K562 (cell line): ENCODE data around the gene FERMT3. TPM values are rescaled to one million over a fixed set of nuclear protein-coding genes. Genes with fewer than 3 reads are reported as not detected.
A peak's percentile ranks its signal among the peaks of the same experiment; 100 is the strongest.

Source experiments
- ATAC-seq: fragments of 200-7000 bp; cut with Tn5 transposase; 3 replicates; pipeline ENCODE4 v1.9.1; 2020; ENCODE audit warnings: moderate library complexity
- BruUV-seq: library from RNA; stranded (reverse); fragments of 400-500 nt; replicated peaks from 2 replicates; lab custom pipeline; 2021; lab: Mats Ljungman, UMichigan
- CTCF ChIA-PET: fragments of 300-600 bp; formaldehyde crosslinking; extraction: SDS; loops from one replicate; lab custom pipeline; 2021; ENCODE audit warnings: low intra/inter-chr PET ratio; lab: Yijun Ruan, JAX
- POLR2A ChIA-PET: fragments of 300-600, 350-650 bp; sonication (Branson Sonifier 250); formaldehyde crosslinking; extraction: SDS; loops from one replicate; lab custom pipeline; 2021; ENCODE audit warnings: antibody characterized with exemption, inconsistent platforms; lab: Yijun Ruan, JAX
- DNase-seq, 4 experiments: peaks; one replicate each; pipeline versions ENCODE4 v3.0.0 to v3.0.0-alpha.2; 2011 to 2018; ENCODE audit warnings: low spot score in 3 of 4, mixed read lengths in 3 of 4; ENCODE audit errors: extremely low read depth in 1 of 4
- FAIRE-seq: peaks from 2 replicates; lab custom pipeline; 2011; peaks lifted over from hg19 to GRCh38; lab: Jason Lieb, UNC
- H2AFZ ChIP-seq: 2 replicates; pipeline ENCODE4 v1.6.0; 2011; ENCODE audit warnings: low read depth, low read length, control low read depth, inconsistent platforms
- H3K27ac ChIP-seq: fragments of 200-600 bp; 3 replicates; pipeline ENCODE4 v1.8.0; 2011; ENCODE audit warnings: low read depth, mild to moderate bottlenecking, control low read depth, inconsistent platforms, low read length, moderate library complexity, mixed read lengths; ENCODE audit errors: extremely low read depth
- H3K27me3 ChIP-seq, 2 experiments: fragments of 300-600 bp in 1 of 2; 2 replicates in 1 of 2; 3 replicates in 1 of 2; pipeline versions ENCODE4 v1.6.0 to v1.8.0; 2011; ENCODE audit warnings: inconsistent platforms in 2 of 2, low read length in 2 of 2, mild to moderate bottlenecking in 1 of 2, mixed read lengths in 1 of 2, moderate library complexity in 1 of 2; ENCODE audit not compliant: control insufficient read depth in 2 of 2, insufficient read depth in 2 of 2
- H3K36me3 ChIP-seq: fragments of 300-600 bp; 3 replicates; pipeline ENCODE4 v1.8.0; 2011; ENCODE audit warnings: mild to moderate bottlenecking, low read length, inconsistent platforms; ENCODE audit not compliant: control insufficient read depth, insufficient read depth
- H3K4me1 ChIP-seq, 2 experiments: fragments of 200-600 bp in 1 of 2; replicated peaks in 1 of 2; 2 replicates in 1 of 2; 3 replicates in 1 of 2; pipeline versions ENCODE4 v1.5.1 to v1.8.0; 2011; ENCODE audit warnings: inconsistent platforms in 2 of 2, low read length in 2 of 2, mild to moderate bottlenecking in 1 of 2, mixed read lengths in 1 of 2, moderate library complexity in 1 of 2; ENCODE audit not compliant: control insufficient read depth in 2 of 2, insufficient read depth in 2 of 2
- H3K4me2 ChIP-seq: 2 replicates; pipeline ENCODE4 v1.6.1; 2011; ENCODE audit warnings: low read length, control low read depth, inconsistent platforms, mixed read lengths; ENCODE audit not compliant: insufficient read depth
- H3K4me3 ChIP-seq: fragments of 200-600 bp; sonication (generic), shearing (Covaris generic); 2 replicates; pipeline ENCODE4 v1.5.1; 2016; ENCODE audit warnings: control low read depth, inconsistent platforms
- H3K79me2 ChIP-seq: fragments of 200-600 bp; 3 replicates; pipeline ENCODE4 v1.8.0; 2011; ENCODE audit warnings: low read length, inconsistent platforms; ENCODE audit not compliant: control insufficient read depth, insufficient read depth
- H3K9ac ChIP-seq, 2 experiments: 2 replicates each; pipeline versions ENCODE4 v1.6.0 to v1.6.1; 2011; ENCODE audit warnings: low read depth in 2 of 2, low read length in 2 of 2, control low read depth in 1 of 2, inconsistent platforms in 1 of 2, mild to moderate bottlenecking in 1 of 2, mixed read lengths in 1 of 2; ENCODE audit not compliant: insufficient read depth in 1 of 2
- H3K9me1 ChIP-seq: one replicate; pipeline ENCODE4 v1.6.0; 2011; ENCODE audit warnings: inconsistent platforms, mild to moderate bottlenecking, low read length, moderate library complexity; ENCODE audit not compliant: control insufficient read depth, insufficient read depth
- H3K9me3 ChIP-seq: replicated peaks from 2 replicates; pipeline ENCODE4 v1.5.1; 2011; ENCODE audit warnings: low read depth, low read length, inconsistent platforms; ENCODE audit not compliant: control insufficient read depth, insufficient read depth
- H4K20me1 ChIP-seq: replicated peaks from 2 replicates; pipeline ENCODE4 v1.6.1; 2011; ENCODE audit warnings: low read length, inconsistent platforms, mixed read lengths; ENCODE audit not compliant: control insufficient read depth, insufficient read depth
- ARID3B ChIP-seq: fragments of 250-450 bp; sonication (Bioruptor Pico); IDR thresholded peaks from 2 replicates; pipeline ENCODE4 v1.4.0; 2020; ENCODE audit warnings: borderline replicate concordance
- ARID4B ChIP-seq: sonication (generic); formaldehyde crosslinking; IDR thresholded peaks from 2 replicates; pipeline ENCODE4 v1.8.0; 2022; ENCODE audit warnings: mild to moderate bottlenecking, missing genetic modification reagents
- FOXA3 ChIP-seq, 2 experiments: fragments of 450-650 bp in 1 of 2; sonication (generic) in 1 of 2; formaldehyde crosslinking; IDR thresholded peaks in 1 of 2; conservative IDR thresholded peaks in 1 of 2; 2 replicates each; pipeline versions ENCODE4 v1.4.0 to v1.8.0; 2020 to 2022; ENCODE audit warnings: mild to moderate bottlenecking in 2 of 2, missing genetic modification reagents in 1 of 2
- RBFOX2 ChIP-seq: fragments of 200-400 bp; formaldehyde crosslinking; IDR thresholded peaks from 2 replicates; pipeline ENCODE4 v1.6.1; 2017; ENCODE audit warnings: low read depth, mild to moderate bottlenecking, low read length, moderate library complexity
- TEAD1 ChIP-seq, 2 experiments: fragments of 450-650 bp in 1 of 2; sonication (generic) in 1 of 2; formaldehyde crosslinking; IDR thresholded peaks; 2 replicates each; pipeline versions ENCODE4 v1.4.0 to v1.8.0; 2020 to 2022; ENCODE audit warnings: mild to moderate bottlenecking in 2 of 2, missing genetic modification reagents in 1 of 2
- WHSC1 ChIP-seq: IDR thresholded peaks from one replicate; pipeline ENCODE4 v1.6.1; 2012; ENCODE audit warnings: low read length, control low read depth, inconsistent platforms
- ZBTB33 ChIP-seq: sonication (generic); formaldehyde crosslinking; IDR thresholded peaks from 2 replicates; pipeline ENCODE4 v1.8.1; 2023; ENCODE audit warnings: mild to moderate bottlenecking, missing genetic modification reagents
- WGBS: fragments of 100-300 bp; shearing (Covaris generic); methylation state at CpG from one replicate; pipeline ENCODE4 v1.1.6; 2016; ENCODE audit warnings: low coverage, mixed read lengths; ENCODE audit not compliant: insufficient coverage; ENCODE audit errors: missing lambda C conversion rate; 5-methylcytosine and 5-hydroxymethylcytosine counted together
- in situ Hi-C: fragments of 300-500 bp; cut with MboI; formaldehyde crosslinking; loops from 4 replicates; pipeline ENCODE4 v1.15.0; 2018; ENCODE audit warnings: inconsistent platforms, mixed read lengths
- intact Hi-C: fragments of 100-400 bp; cut with micrococcal nuclease; formaldehyde crosslinking; loops from 2 replicates; pipeline ENCODE4 v1.14.2; 2022
- polyA plus RNA-seq, 8 experiments: library from polyadenylated mRNA; depleted of rRNA in 4 of 8; stranded (reverse) in 5 of 8; unstranded in 3 of 8; fragments of >200 nt; fragmentation: Nextera tagmentation in 2 of 8; fragmentation: Illumina TruSeq in 1 of 8; extraction: Ambion mirVana in 2 of 8; extraction: Trizol in 1 of 8; gene quantifications; 2 replicates each; pipeline versions ENCODE4 v1.2.1 to v1.2.3, GENCODE V29; 2011 to 2014; ENCODE audit warnings: inconsistent platforms in 1 of 8, missing spikeins in 1 of 8
- total RNA-seq, 7 experiments: library from RNA; depleted of rRNA in 6 of 7; stranded (reverse); fragments of >200 nt in 6 of 7; fragmentation: Illumina TruSeq in 2 of 7; extraction: Trizol in 2 of 7; gene quantifications; 2 replicates each; pipeline versions ENCODE4 v1.2.1 to v1.2.3, GENCODE V29; 2011 to 2021; ENCODE audit warnings: low replicate concordance in 1 of 7

Gene FERMT3
- total and polyA plus RNA-seq, 9 of the 15 experiments (the other 6 are each of a cell fraction or from before 2014, with no cell fraction given): 3.2 to 275 (median 79.7) TPM

GRCh38 chr11:64204080-64204440 lies 2.5 kb upstream of the FERMT3 start:
- DNase-seq (no peak), FAIRE-seq (no peak), ATAC-seq (no peak)
- H3K9me1 ChIP-seq: peaks cover 8% of the 10 kb centered on the region
- peak overlapping the region in 1 of 2 experiments; percentile 49; a peak in 2 of 4 replicates for H3K9ac ChIP-seq
- H3K4me1 ChIP-seq: peaks cover 35 to 55% of the 10 kb centered on the region in 2 experiments
- H3K9me3 ChIP-seq: no peaks in the 10 kb centered on the region
- H2AFZ ChIP-seq: no peak overlapping the region
- in situ Hi-C loops (no loop called here), intact Hi-C loops (loop anchor here (1.0 kb wide), 2 partner anchors 66 to 100 kb away; no protein-coding TSS in a partner anchor)
- H3K4me2 ChIP-seq: no peak overlapping the region
- no peaks in the 10 kb centered on the region for H3K27me3 ChIP-seq
- TSS peak; percentile 31 for BruUV-seq
- WGBS: 86% methylated on average over 16 of the region's 16 CpGs
- H3K27ac ChIP-seq: peak overlapping the region; percentile 29; the same call in 2 of the 3 replicates
- no peak overlapping the region for H3K4me3 ChIP-seq
- ChIA-PET POLR2A (interaction anchor here (0.6 to 8.2 kb wide), 9 partner anchors 13 to 153 kb away, joined by 3 to 77 read pairs (median 6); partner anchors contain the start of genes CATSPERZ, ESRRA, NUDT22 and TRPT1), CTCF (interaction anchor here (0.7 to 1.8 kb wide), 4 partner anchors 65 to 163 kb away, joined by 4 to 11 read pairs (median 8); no protein-coding TSS in a partner anchor)
- peaks cover 86% of the 10 kb centered on the region for H3K36me3 ChIP-seq
- peak in 1 of 2 experiments; percentile 25; a peak in 1 of 4 replicates for TF ChIP-seq TEAD1 (CRISPR knock-in tag; IDR thresholded peaks at IDR 0.05)
- TF ChIP-seq ZBTB33 (CRISPR knock-in tag): peak; percentile 44
- no peak for TF ChIP-seq WHSC1
- 0 out of 4 replicates have a peak, but pooled peaks of 1 of the 2 experiments have one; percentile 20 for TF ChIP-seq FOXA3 (CRISPR knock-in tag; conservative IDR thresholded peaks at IDR 0.05 in 1 of 2, IDR thresholded peaks at IDR 0.05 in 1 of 2)
- TF ChIP-seq ARID3B (CRISPR knock-in tag): no peak
- peak; percentile 32; the same call in 1 of the 2 replicates for TF ChIP-seq ARID4B (CRISPR knock-in tag)
- peak; percentile 20; the same call in 1 of the 2 replicates for TF ChIP-seq RBFOX2
- no peaks in the 10 kb centered on the region; the same call in 1 of the 2 replicates for H4K20me1 ChIP-seq
- peaks cover 35% of the 10 kb centered on the region for H3K79me2 ChIP-seq
